Measurements from ENCODE around the gene SP110.

- TF ChIP-seq CTCF (IDR thresholded peaks at IDR 0.05; ENCODE audit: low read depth, low read length) (no peak), POLR2A (IDR thresholded peaks at IDR 0.05; ENCODE audit: extremely low read depth, insufficient read length) (no peak), MAX (IDR thresholded peaks at IDR 0.05; ENCODE audit: low read depth, low read length) (no peak), MYC (IDR thresholded peaks at IDR 0.05; ENCODE audit: low read depth, low read length) (no peak)
These were observed 81.8 kb downstream of the SP110 start for GRCh38 chr2:230137902-230138539.
